NCI-H1048 (cell line): ENCODE data around the gene CBL.

Source experiments
- DNase-seq: peaks from one replicate; lab custom pipeline; 2025; lab: John Stamatoyannopoulos, UW

Gene CBL

GRCh38 chr11:119267645-119268044 lies 61.5 kb downstream of the CBL start:
- DNase-seq, result no peak

- DNase-seq, result no peak
These were observed 67.6 kb downstream of the CBL start for GRCh38 chr11:119273721-119274120.

GRCh38 chr11:119277660-119278059 lies 71.5 kb downstream of the CBL start:
- DNase-seq, result no peak

GRCh38 chr11:119282495-119282894 lies 76.4 kb downstream of the CBL start:
- no peak for DNase-seq

GRCh38 chr11:119284344-119285157 lies 78.4 kb downstream of the CBL start:
- DNase-seq, result no peak

GRCh38 chr11:119285431-119285830 lies 79.3 kb downstream of the CBL start:
- no peak for DNase-seq

- no peak for DNase-seq
These were observed 82.1 kb downstream of the CBL start for GRCh38 chr11:119288219-119288618.

- DNase-seq, result no peak
These were observed 84.9 kb downstream of the CBL start for GRCh38 chr11:119290894-119291497.

GRCh38 chr11:119293461-119293860 lies 87.3 kb downstream of the CBL start:
- DNase-seq, result no peak

- no peak for DNase-seq
These were observed 89.0 kb downstream of the CBL start for GRCh38 chr11:119295178-119295577.

- no peak for DNase-seq
These were observed 91.8 kb downstream of the CBL start for GRCh38 chr11:119297938-119298337.

GRCh38 chr11:119298726-119299125 lies 92.6 kb downstream of the CBL start:
- no peak for DNase-seq

GRCh38 chr11:119299416-119299815 lies 93.3 kb downstream of the CBL start:
- DNase-seq, result no peak

GRCh38 chr11:119300198-119300964 lies 94.2 kb downstream of the CBL start:
- DNase-seq, result no peak

GRCh38 chr11:119303227-119303718 lies 97.1 kb downstream of the CBL start:
- no peak for DNase-seq

GRCh38 chr11:119305556-119306372 lies 99.6 kb downstream of the CBL start:
- no peak for DNase-seq

GRCh38 chr11:119306373-119306890 lies 100.3 kb downstream of the CBL start:
- no peak for DNase-seq

GRCh38 chr11:119307219-119307618 lies 101.1 kb downstream of the CBL start:
- no peak for DNase-seq

GRCh38 chr11:119307974-119308373 lies 101.8 kb downstream of the CBL start:
- no peak for DNase-seq

GRCh38 chr11:119309411-119309810 lies 103.3 kb downstream of the CBL start:
- DNase-seq, result no peak

- no peak for DNase-seq
These were observed 104.0 kb downstream of the CBL start for GRCh38 chr11:119309953-119310681.
